Calu3 (cell line): Measurements from ENCODE around the gene PTBP1. TPM values are rescaled to one million over a fixed set of nuclear protein-coding genes. Genes with fewer than 3 reads are reported as not detected.

Experiments
- BruUV-seq: library from RNA; stranded (reverse); fragments of 400-500 nt; replicated peaks from 2 replicates; lab custom pipeline; 2021; lab: Mats Ljungman, UMichigan
- CTCF ChIA-PET: fragments of 300-600 bp; sonication (Branson Sonifier 250); formaldehyde crosslinking; loops from one replicate; lab custom pipeline; 2022; ENCODE audit warnings: antibody characterized with exemption; lab: Charles Lee
- DNase-seq: peaks from one replicate; pipeline ENCODE4 v3.0.0; 2022
- H3K27ac Mint-ChIP-seq: one replicate; pipeline ENCODE4 v1.8.0; 2022; ENCODE audit warnings: mixed read lengths; ENCODE audit not compliant: unreplicated experiment
- H3K27me3 Mint-ChIP-seq: one replicate; pipeline ENCODE4 v1.8.0; 2022; ENCODE audit warnings: mixed read lengths; ENCODE audit not compliant: unreplicated experiment
- H3K36me3 Mint-ChIP-seq: one replicate; pipeline ENCODE4 v1.8.0; 2022; ENCODE audit warnings: mild to moderate bottlenecking, moderate library complexity, mixed read lengths; ENCODE audit not compliant: insufficient read depth, unreplicated experiment
- H3K4me1 Mint-ChIP-seq: one replicate; pipeline ENCODE4 v1.8.0; 2022; ENCODE audit warnings: mild to moderate bottlenecking, low read depth, mixed read lengths; ENCODE audit not compliant: unreplicated experiment
- H3K4me3 Mint-ChIP-seq: one replicate; pipeline ENCODE4 v1.8.0; 2022; ENCODE audit warnings: mild to moderate bottlenecking, low read depth, moderate library complexity, mixed read lengths; ENCODE audit not compliant: unreplicated experiment
- H3K9me3 Mint-ChIP-seq: one replicate; pipeline ENCODE4 v1.8.0; 2022; ENCODE audit warnings: low read depth, mixed read lengths; ENCODE audit not compliant: unreplicated experiment
- intact Hi-C: fragments of 100-400 bp; cut with micrococcal nuclease; formaldehyde crosslinking; loops from one replicate; pipeline ENCODE4 v1.10.0; 2022; ENCODE audit not compliant: unreplicated experiment
- total RNA-seq: library from RNA; stranded (reverse); gene quantifications from 2 replicates; pipeline ENCODE4 v1.2.3, GENCODE V29; 2022
- TF ChIP-seq, protein P1 (sequence below): fragments of 200-600 bp; IDR thresholded peaks from one replicate; pipeline ENCODE4 v1.8.0; 2022; ENCODE audit warnings: antibody characterized with exemption; ENCODE audit not compliant: unreplicated experiment

PTBP1 gene
- total RNA-seq, 1 experiment from 2014 or later, result 409 TPM

DNA sequence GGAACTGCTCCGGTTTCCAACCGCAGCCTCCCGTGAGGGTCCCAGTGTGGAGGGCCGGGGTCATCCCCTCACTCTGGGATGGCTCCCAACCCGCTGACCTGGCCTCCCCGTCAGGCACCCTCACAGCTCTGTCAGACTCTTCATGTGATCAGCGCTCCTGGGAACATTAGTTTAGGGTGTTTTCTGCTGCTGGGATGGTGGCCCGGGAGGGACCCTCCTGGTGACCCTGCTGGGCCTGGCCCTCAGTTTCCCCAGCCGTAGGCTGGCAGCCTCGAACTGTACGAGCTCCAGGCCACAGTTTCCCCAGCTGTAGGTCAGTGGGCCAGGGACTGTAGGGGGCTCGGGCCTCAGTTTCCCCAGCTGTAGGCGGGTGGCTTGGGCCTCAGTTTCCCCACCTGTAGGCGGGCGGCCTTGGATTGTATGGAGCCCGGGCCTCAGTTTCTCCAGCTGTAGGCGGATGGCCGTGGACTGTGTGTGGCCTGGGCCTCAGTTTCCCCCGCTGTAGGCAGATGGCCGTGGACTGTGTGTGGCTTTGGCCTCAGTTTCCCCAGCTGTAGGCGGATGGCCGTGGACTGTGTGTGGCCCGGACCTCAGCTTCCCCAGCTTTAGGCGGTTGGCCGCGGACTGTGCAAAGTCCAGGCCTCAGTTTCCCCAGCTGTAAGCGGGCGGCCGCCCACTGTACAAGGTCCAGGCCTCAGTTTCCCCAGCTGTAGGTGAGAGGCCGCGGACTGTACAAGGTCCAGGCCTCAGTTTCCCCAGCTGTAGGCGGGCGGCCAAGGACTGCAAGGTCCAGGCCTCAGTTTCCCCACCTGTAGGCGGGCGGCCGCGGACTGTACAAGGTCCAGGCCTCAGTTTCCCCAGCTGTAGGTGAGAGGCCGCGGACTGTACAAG lies 1.3 kb upstream of the PTBP1 start:
- Mint-ChIP-seq H3K4me1 (peaks cover 10% of the 10 kb centered on the region), H3K27me3 (no peaks in the 10 kb centered on the region), H3K27ac (no peak overlapping the region), H3K4me3 (peak overlapping the region; percentile 77), H3K36me3 (peaks cover 43% of the 10 kb centered on the region), H3K9me3 (no peaks in the 10 kb centered on the region)
- TF ChIP-seq, protein P1, sequence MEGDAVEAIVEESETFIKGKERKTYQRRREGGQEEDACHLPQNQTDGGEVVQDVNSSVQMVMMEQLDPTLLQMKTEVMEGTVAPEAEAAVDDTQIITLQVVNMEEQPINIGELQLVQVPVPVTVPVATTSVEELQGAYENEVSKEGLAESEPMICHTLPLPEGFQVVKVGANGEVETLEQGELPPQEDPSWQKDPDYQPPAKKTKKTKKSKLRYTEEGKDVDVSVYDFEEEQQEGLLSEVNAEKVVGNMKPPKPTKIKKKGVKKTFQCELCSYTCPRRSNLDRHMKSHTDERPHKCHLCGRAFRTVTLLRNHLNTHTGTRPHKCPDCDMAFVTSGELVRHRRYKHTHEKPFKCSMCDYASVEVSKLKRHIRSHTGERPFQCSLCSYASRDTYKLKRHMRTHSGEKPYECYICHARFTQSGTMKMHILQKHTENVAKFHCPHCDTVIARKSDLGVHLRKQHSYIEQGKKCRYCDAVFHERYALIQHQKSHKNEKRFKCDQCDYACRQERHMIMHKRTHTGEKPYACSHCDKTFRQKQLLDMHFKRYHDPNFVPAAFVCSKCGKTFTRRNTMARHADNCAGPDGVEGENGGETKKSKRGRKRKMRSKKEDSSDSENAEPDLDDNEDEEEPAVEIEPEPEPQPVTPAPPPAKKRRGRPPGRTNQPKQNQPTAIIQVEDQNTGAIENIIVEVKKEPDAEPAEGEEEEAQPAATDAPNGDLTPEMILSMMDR, result no peak
- intact Hi-C loops, result no loop called here
- CTCF ChIA-PET, result interaction anchor here (0.6 kb wide), 1 partner anchor 982 kb away, joined by 3 read pairs; no protein-coding TSS in a partner anchor
- DNase-seq, result no peak
- no TSS peak for BruUV-seq

DNA sequence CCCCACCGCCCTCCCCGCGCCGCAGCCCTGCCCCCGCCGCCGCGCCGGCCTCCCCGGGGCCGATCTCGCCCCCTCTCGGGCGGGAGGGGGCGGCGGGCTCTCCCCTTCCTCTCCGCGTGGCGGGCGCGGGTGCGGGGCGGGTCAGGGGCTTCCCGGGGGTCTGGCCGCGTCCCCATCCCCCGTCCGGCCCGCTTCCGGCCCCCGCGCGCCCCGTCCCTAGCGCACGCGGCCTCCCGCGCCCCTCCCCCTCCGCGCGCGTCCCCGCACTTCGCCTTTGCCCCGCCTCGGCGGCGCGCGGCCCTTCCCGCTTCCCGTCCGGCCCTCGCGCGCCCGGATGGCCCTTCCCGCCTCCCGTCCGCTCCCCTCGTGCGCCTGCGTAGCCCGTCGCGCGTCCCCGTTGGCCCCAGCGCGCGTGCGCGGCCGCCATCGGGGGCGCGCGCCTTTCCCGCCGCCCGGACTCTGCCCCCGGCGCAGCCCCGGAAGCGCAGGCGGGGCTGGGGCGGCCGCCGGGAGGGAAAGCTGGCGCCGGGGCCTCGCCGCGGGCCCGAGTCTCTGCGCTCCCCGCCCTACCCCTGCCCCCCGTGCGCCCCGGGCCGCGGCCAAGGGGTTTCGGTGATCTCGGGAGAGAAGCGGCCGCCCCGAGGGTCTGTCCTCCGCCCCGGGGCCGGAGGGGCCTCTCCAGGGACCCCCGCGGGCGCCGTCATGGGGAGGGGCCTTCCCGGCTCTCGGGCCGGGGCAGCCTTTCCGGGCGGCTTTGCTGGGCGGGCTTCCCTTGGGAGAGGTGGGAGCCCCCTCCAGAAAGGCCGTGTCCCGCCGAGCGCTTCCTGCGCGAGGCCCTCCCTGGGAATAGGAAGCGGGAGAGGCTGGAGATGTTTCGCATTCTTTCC lies 519 bp downstream of the PTBP1 start:
- H3K9me3 Mint-ChIP-seq, result no peaks in the 10 kb centered on the region
- peaks cover 58% of the 10 kb centered on the region for H3K36me3 Mint-ChIP-seq
- H3K4me3 Mint-ChIP-seq, result peak overlapping the region; percentile 77
- H3K27me3 Mint-ChIP-seq, result no peaks in the 10 kb centered on the region
- peaks cover 10% of the 10 kb centered on the region for H3K4me1 Mint-ChIP-seq
- no TSS peak for BruUV-seq
- intact Hi-C loops, result no loop called here
- CTCF ChIA-PET, result no interaction called here
- TF ChIP-seq, protein P1, result no peak
- H3K27ac Mint-ChIP-seq, result peak overlapping the region; percentile 73
- peak; percentile 90 for DNase-seq

DNA sequence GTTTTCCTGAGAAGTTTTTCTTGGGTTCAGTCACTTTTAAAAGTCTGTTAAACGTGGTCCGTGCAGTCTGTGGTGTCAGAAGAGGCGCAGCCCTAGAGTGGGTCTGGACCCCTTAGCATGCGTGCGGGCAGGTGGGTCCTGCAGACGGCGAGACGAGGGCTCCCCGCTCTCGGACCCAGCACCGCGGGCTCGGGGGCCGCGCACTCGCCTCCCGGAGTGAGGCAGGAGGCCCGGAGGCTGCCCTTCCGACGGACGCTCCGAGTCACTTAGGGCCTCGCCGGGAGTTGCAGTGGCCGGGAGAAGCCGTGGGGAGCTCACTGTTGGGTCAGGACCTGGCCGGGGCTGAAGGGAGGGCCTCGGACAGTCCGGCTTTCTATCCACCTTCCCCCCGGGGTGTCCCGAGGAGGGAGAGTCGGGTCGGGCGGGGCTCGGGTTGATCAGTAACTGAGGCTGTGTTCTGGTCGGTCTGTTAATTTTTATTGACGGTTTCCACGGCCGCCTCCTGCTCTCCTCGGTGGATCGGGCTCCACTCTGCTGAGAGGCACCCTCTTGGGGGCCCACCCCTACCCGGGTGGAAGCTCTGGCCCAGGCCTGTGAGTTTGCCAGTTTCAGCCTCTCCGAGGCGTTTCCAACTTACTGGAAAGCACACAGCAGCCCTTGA lies 1.3 kb downstream of the PTBP1 start:
- no peak for DNase-seq
- H3K27me3 Mint-ChIP-seq, result no peaks in the 10 kb centered on the region
- H3K27ac Mint-ChIP-seq, result peak overlapping the region; percentile 73
- peaks cover 10% of the 10 kb centered on the region for H3K4me1 Mint-ChIP-seq
- CTCF ChIA-PET, result interaction anchor here (1.0 kb wide), 1 partner anchor 15 kb away, joined by 3 read pairs; no protein-coding TSS in a partner anchor
- no TSS peak for BruUV-seq
- TF ChIP-seq, protein P1, result no peak
- peaks cover 62% of the 10 kb centered on the region for H3K36me3 Mint-ChIP-seq
- intact Hi-C loops, result no loop called here
- no peaks in the 10 kb centered on the region for H3K9me3 Mint-ChIP-seq
- peak overlapping the region; percentile 77 for H3K4me3 Mint-ChIP-seq
